ENCODE data around the gene CFAP157.

Gene CFAP157

DNA sequence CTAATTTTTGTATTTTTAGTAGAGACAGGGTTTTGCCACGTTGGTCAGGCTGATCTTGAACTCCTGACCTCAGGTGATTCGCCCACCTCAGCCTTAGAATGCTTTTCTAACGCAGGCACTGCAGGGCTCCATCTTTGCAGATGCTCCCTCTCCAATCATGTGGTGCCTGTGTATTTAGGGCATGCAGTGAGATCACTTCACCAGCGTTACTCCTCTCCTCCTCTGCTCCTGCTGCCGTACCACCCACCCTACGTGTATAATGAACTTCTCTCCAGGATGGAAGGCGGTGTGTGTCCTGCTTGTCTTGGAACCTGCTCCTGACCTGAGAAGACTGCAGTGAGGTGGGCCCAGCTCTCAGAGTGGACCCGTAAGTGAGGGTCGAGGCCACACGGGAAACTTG is 13.6 kb upstream of the CFAP157 start:
- no peak for DNase-seq (ENCODE audit: low spot score)

DNA sequence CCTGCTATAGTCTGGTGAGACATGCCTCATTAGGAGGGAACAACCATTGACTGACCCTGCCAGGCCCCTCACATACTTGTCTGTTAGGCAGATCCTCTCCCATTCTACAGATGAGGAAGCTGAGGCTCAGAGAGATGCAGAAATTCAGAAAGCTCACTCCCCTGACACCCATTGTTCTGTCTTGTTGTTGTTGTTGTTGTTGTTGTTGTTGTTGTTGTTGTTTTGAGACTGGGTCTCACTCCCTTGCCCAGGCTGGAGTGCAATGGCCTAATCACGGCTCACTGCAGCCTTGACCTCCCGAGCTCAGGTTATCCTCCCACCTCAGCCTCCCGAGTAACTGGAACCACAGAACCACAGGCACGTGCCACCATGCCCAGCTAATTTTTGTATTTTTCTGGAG is 13.1 kb upstream of the CFAP157 start:
- no peak for DNase-seq (ENCODE audit: low spot score)

DNA sequence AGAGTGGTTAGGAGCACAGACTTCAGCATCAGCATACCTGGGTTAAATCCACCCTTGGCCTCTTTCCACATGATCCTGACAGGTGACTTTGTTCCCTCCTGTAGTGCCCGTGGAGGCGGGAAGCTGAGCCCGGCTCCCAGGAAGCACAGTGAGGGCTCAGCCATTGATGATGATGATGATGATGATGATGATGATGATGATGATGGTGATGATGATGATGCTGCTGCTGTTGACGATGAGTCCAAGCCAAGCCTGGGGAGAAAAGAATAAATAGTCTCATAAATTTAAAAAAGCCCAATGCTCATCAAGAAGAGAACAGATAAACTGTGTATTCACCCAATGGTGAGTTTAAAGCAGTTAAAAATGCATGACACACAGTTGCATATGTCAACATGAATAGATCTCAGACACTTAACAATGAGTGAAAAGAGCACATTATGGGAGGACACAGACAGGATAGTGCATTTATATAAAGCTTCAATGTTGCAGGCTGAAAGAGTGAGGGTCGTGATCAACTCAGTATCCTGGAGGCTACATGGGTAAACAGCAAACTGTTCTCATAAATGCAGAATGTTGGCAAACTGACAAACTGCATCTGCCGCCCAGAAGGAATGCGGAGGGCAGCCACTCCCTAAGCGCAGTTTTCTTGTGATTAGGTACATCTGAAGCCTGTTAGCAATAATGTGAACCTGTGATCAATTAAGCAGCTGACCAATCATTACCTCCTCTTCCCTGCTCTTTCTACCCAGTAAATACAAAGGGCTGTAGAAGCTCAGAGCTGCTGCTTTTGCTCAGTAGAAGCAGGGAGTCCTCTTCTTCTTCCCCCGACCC is 11.7 kb upstream of the CFAP157 start:
- no peak for DNase-seq (ENCODE audit: low spot score)

DNA sequence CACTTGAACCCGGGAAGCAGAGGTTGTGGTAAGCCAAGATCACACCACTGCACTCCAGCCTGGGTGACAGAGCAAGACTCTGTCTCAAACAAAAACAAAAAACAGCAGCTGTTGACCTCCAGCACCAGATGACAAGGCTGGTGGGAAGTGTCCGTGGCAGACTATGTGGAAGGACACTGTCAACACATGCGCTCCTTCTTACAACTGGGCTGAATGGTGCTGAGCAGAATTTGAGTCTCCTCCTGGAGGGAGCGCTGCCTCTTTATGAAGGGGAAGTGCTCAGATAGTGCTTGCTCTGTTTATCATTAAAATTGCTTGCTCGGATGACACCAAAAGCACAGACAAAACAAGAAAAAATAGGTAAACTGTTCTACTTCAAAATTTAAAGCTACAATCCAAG is 9.2 kb upstream of the CFAP157 start:
- DNase-seq (ENCODE audit: low spot score): no peak

DNA sequence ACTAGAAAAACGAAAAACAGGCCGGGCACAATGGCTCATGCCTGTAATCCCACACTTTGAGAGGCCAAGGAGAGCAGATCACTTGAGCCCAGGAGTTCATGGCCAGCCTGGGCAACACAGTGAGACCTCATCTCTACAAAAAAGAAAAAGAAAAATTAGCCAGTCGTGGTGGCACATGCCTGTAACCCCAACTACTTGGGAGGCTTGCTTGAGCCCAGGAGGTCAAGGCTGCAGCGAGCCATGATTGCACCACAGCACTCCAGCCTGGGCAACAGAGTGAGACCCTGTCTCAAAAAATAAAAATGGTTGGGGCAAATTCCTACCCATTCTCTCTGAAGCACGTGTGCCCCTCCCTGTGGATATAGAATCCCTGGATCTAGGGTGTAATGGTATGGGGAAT is 8.4 kb upstream of the CFAP157 start:
- no peak for DNase-seq (ENCODE audit: low spot score)

DNA sequence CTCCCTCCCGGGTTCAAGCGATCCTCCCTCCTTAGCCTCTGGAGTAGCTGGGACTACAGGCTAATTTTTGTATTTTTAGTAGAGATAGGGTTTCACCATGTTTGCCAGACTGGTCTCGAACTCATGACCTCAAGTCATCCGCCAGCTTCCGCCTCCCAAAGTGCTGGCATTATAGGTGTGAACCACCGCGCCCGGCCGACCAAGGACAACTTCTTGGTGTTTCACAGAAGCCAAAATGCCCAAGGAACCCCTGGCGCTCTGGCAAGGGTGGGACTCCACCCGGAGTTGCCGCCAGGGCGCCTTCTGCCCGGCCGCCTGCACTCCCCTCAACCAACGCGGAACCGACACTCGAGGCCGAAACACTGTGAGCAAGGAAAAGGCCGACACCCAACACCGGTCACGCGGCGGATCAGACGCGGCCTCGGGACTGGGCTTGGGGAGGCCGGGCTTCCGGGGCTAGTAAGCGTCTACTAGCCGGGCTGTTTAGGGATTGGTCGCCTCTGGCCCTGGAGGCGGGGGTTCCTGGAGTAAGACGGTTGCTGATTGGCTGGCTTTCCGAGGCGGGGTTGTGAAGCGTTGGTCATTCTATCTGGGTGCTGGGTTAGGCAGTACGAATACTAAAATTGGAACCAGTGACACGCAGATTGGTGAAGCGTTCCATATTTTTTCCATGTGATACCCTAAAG is 7.7 kb upstream of the CFAP157 start:
- DNase-seq (ENCODE audit: low spot score): peak; percentile 96

DNA sequence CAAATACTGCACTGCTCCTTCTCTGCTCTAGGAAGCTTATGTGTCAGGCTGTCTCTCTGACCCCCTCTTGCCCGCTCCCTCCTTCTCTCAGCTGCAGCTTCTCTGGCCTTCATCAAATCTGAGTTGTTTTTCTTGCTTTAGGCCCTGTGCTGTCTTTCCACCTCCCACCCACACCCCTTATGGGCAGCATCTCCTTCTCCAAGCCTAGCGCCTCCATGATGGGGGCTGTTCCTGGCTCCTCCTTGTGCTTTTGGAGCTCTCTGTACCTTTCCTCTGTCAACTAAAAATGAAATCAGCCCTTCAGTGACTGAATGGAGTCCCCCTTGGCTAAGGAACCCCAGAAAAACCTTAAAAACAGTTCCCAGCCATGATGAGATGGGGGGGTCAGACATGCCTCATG is 6.6 kb upstream of the CFAP157 start:
- DNase-seq (ENCODE audit: low spot score): no peak

DNA sequence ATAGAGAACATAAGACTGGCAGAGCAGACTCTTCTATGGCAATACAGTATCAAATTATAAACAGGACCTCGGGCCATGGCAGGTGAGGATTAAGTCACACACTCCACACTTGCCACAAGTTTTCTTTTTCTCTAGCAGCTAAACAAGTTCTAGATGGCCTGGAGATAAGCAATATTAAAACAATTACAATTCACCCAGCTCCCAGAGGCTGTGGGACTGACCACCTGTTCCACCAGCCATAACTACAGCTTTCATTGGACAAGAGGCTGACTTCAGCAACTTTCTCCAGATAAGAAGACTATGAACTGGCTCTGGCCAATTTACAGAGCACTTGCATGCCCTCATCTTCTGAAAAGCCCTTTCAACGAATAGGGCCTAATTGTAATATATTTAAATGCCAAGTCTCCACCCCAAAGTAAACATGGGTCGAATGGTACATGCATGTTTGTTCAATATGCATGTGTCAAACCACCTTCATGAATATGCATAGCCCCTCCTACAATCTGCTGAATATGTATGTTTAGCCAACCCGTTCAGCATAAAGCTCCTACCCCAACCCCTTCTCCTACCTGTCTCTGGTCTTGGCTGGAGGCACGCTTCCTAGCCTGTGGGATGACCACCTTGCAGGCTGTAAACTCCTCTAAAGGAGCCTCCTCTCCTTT is 6.1 kb upstream of the CFAP157 start:
- no peak for DNase-seq (ENCODE audit: low spot score)

DNA sequence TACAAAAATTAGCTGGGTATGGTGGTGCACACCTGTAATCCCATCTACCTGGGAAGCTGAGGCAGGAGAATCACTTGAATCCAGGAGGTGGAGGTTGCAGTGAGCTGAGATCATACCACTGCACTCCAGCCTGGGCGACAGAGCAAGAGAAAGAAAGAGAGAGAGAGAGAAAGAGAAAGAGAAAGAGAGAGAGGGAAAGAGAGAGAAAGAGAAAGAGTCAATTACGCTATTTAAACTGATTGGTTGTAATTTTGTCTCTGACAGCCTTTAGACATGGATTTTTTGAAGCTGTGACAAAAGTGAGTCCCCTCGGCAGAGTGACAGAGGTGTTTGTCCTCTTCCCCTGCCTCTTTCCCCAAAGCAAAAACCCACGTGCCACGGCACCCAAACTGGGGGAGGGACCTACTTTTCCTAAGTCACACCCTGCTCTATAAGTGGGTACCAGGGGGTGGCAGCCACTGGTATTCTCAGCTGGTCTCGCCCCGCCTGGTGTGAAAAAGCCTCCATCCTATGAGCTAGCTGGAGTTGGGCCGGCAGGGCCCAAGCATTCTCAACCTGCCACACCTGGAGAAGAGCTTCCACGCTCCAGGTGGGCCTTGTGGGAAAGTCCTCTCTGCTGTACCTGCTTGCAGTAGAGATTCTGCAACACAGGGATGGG is 3.4 kb upstream of the CFAP157 start:
- DNase-seq (ENCODE audit: low spot score): no peak

DNA sequence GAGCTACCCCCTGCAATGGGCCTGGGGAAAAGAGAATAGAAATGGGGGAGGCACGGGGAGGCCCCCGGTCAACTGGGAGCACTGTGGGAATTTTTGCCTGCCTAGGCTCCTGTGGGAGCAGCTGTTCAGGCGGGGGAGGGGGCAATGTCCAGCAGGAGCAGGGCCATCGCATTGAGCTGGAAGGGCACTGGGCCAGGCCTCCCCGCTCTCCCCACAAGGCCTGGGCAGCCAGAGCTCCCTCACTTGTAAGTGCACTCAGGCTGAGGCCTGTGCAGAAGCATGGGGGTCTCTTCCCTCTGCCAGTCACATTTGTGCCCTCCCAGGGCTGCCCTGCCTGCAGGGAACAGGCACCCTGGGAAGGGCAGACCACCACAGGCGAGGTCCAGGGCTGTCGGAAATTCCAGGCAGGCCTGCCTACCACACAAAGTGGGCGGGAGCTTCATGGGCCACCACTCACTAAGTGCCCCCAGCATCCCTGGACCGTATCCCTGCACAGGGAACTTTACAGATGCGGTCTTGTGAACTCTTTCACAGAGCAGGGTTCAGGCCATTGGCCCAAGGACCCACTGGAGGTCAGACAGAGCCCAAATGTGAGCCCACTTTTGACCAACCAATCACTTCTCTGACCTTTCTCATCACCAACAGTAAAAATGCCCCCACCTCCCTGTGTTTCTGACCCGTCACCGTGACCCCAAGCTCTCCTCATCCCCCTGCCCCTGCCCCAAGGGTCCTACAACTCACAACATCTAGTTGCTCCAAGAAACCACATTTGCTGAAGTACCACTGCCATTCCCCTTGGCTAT is 1.0 kb upstream of the CFAP157 start:
- no peak for DNase-seq (ENCODE audit: low spot score)

DNA sequence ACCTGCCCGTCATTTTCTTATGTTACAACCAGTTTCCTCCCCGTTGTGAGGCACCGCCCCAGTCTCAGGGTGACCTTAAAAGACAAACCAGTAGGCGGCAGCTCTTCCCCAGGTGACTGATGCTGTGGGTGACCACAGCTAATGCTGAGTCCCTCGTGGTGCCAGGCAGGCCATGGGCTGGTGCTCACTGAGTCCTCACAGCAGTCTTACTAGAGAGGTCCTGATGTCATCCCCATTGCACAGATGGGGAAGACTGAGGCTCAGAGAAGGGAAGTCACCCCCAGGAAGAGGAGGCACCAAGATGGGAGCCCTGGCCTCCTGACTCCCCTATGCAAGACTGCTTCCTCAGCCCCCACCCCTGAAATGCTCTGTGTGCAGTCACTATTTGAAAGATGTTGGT is 978 bp downstream of the CFAP157 start:
- no peak for DNase-seq (ENCODE audit: low spot score)

DNA sequence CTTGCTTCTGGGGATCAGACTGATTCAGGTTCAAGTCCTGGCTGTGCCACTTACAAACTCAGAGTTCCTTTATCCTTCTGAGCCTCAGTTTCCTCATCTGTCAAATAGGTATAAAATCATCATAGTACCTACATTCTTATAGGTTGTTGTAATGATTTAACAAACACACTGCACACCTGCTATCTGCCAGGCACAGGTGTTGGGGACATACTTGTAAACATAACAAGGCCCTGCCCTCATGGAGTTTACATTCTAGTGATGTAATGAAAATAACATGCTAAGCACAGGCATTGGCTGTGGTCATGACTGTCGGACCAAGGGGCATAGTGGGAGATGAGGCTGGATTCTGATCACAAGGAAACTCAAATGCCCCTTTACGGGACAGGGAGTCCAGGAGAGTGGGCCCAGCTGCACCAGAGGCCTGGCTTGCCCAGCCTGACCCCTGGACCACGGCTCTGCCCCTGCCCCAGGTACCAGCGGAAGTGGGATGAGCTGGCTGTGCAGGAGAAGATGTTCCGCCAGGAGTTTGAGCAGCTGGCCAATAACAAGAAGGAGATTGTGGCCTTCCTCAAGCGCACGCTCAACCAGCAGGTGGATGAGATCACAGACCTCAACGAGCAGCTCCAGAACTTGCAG is 2.3 kb downstream of the CFAP157 start:
- no peak for DNase-seq (ENCODE audit: low spot score)

DNA sequence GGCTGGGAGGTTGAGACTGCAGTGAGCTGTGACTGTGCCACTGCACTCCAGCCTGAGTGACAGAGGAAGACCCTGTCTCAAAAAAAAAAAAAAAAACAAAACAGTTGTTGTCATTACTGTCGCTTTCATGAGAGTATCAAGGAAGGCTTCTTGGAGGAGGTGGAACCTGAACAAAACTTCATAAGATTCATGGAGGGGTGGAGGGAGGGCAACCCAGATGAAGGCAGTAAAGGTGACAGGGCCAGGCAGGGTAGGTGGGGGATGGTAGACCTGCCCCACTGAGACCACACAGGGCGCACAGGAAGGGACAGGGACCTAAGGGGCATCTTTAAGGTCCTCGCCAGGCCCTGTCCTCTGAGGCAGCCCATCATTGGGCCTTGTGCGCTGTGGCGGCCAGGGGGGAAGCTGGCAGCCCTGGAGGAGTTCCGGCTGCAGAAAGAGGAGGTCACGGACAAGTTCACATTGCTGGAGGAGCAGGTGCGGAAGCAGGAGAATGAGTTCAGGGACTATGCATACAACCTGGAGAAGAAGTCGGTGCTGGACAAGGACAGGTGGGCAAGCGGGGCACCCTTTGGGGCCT is 3.5 kb downstream of the CFAP157 start:
- no peak for DNase-seq (ENCODE audit: low spot score)

DNA sequence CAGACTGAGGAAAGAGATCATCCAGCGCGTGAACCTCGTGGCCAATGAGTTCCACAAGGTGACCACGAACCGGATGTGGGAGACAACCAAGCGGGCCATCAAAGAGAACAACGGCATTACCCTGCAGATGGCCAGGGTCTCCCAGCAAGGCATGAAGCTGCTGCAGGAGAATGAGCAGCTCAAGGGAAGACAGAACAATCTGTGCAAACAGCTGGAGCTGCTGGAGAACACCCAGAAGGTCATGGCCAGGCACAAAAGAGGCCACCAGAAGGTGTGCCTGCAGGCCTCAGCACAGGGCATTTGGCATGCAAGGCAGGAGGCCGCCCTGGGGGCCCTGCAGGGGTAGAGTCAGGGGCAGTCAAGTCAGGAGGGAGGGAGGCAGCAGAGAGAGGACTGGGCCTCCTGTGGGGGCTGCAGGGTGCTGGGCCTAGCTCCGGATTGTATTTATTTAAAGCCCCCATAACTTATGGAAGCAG is 4.5 kb downstream of the CFAP157 start:
- DNase-seq (ENCODE audit: low spot score): no peak

DNA sequence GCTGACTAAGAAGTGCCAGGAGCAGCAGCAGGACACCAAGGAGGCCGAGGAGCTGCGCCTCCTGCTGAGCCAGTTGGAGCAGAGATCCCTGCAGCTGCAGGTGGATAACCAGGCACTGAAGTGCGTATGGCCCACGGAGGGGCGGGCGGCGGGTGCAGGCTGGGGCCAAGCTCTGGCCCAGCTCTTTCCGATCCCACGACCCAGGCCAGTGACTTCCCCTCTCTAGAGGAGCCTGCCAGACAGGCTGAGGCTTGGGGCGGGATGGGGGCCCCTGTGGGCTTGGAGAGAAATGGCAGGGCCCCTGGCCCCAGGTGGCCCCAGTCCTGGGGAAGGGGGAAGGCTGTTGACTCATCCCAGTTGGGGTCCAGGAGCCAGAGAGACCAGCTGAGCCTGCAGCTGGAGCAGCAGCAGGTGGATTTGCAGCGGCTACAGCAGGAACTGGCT is 5.1 kb downstream of the CFAP157 start:
- no peak for DNase-seq (ENCODE audit: low spot score)

DNA sequence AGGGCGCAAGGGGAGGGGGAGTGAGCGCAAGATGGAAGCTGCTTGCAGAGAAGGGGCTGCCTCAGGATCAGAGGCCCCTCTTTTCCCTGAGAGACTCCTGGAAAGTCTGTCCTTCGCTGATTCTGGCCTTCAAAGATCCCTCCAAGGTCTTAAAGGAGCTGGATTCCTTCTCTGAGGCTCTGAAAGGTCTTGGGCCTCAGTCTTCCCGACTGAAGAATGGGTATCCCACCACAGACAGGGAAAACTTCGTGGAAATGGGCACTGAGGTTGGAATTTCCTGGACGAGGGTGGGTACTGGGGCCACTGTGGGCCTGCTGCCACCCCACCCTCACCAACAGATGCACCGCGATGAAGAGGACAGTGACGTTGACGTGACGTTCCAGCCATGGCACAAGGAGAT is 5.6 kb downstream of the CFAP157 start:
- DNase-seq (ENCODE audit: low spot score): no peak

DNA sequence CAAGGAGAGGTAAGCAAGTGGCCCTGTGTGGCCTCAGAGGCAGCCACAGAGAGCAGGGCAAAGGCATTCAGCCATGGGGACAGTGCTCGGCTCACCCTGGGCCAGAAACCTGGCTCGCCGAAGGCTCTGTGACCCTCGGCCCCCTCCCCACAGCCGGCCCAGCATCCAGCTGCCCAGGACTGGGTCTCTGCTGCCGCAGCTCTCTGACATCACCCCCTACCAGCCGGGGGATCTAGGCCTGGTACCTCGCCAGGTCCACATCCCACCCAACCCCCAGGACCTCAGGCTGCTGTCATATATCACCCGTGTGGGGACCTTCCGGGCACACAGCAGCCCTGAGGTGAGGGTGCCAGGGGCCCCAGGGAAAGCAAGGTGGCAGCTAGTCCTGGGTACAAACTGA is 6.1 kb downstream of the CFAP157 start:
- no peak for DNase-seq (ENCODE audit: low spot score)

DNA sequence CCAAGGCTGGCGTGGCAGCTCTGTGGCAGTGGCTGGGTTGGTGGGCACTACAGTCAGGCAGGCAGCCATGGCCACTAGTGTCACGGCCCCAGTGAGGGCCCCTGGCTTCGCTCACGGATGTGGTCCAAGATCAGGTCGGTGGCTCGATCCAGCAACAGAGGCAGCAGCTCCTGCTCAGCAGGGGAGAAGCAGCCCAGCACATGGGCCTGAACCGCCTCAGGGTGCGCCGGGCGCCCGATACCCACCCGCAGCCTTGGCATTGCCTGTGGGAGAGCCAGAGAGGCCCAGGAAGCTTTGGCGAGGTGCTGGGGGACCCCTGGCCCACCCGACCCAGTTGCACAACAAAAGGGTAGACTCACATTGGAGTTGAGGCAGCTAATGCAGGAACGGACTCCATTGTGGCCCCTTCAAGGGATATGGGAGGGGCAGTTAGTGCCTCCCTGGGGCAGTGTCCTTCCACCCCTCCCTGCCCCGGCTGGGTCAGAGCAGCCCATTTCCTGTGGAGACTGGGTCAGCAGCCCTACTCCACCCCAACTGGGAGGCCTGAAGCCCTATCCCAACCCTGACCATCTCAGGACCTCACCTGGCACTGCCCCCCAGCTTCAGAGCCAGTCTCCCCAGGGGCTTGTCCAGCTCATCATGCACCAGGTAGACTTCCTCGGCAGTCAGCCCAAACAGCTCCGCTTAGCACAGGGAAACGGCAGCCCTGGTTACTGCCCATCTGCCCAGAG is 7.4 kb downstream of the CFAP157 start:
- no peak for DNase-seq (ENCODE audit: low spot score)

DNA sequence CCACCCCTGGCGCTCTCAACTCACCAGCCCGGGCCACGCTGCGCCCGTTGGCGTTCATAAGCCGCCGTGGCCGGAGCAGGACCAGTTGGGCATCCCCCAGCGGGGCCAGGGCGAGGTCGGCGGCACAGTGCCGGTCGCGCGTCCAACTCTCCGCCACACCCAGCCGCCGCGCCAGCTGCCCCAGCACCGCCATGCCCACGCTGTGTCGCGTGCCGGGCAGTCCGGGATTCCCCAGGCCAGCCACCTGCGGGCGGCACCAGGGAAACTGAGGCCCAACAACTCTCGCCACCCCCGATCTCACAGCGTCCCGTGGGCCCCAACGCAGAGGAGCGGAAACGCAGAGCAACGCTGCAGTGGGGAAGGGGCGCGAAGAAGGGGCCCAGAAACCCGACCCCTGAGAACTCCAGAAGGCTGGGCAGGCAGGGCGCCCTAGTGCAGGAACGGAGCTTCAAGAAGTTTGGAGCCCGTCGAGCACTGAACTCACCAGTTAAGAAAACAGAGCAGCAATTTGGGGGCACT is 8.2 kb downstream of the CFAP157 start:
- no peak for DNase-seq (ENCODE audit: low spot score)
